Tibial nerve (tissue), 4 donors: Measurements from ENCODE around the gene DRP2. TPM values are rescaled to one million over a fixed set of nuclear protein-coding genes. Genes with fewer than 3 reads are reported as not detected.
A peak's percentile ranks its signal among the peaks of the same experiment; 100 is the strongest.
"Not testable (repeated sequence)": the region's sequence is repeated elsewhere in the genome, so short reads cannot be mapped to it uniquely, and the experiment has no call there.

Experiments
- DNase-seq, 2 donors: peaks; one replicate each; pipeline ENCODE4 v3.0.0-alpha.2; 2019; ENCODE audit warnings: low spot score in 2 of 2
- H3K27ac ChIP-seq, 4 donors: fragments of 200-600 bp; sonication (generic) in 3 of 4; one replicate each; pipeline ENCODE4 v1.5.1; 2017 to 2019; ENCODE audit warnings: mild to moderate bottlenecking in 1 of 4
- H3K27me3 ChIP-seq, 2 donors: fragments of 200-600 bp; sonication (generic) in 1 of 2; one replicate each; pipeline versions ENCODE4 v1.5.1 to v1.6.0; 2017 to 2019
- H3K36me3 ChIP-seq, 3 donors: fragments of 200-600 bp; sonication (generic); one replicate each; pipeline ENCODE4 v1.5.1; 2018 to 2019
- H3K4me1 ChIP-seq, 4 donors: fragments of 200-600 bp; sonication (generic) in 3 of 4; one replicate each; pipeline ENCODE4 v1.5.1; 2017 to 2019
- H3K4me3 ChIP-seq, 4 donors: fragments of 200-600 bp; sonication (generic) in 3 of 4; one replicate each; pipeline ENCODE4 v1.5.1; 2017 to 2019; ENCODE audit warnings: mild to moderate bottlenecking in 1 of 4, moderate library complexity in 1 of 4
- H3K9me3 ChIP-seq, 4 donors: fragments of 200-600 bp; sonication (generic) in 3 of 4; one replicate each; pipeline ENCODE4 v1.5.1; 2017 to 2019
- EP300 ChIP-seq, 2 donors: sonication (generic); formaldehyde crosslinking; IDR thresholded peaks; one replicate each; pipeline ENCODE4 v1.6.1; 2017; ENCODE audit warnings: antibody characterized with exemption in 2 of 2, mild to moderate bottlenecking in 1 of 2
- POLR2A ChIP-seq, 2 donors: fragments of 450-650 bp; IDR thresholded peaks; one replicate each; pipeline ENCODE4 v1.6.1; 2017; ENCODE audit warnings: antibody characterized with exemption in 2 of 2, mild to moderate bottlenecking in 2 of 2, moderate library complexity in 2 of 2
- WGBS, 2 donors: methylation state at CpG; one replicate each; pipeline ENCODE4 v1.1.5; 2018; 5-methylcytosine and 5-hydroxymethylcytosine counted together
- small RNA-seq: library from RNA; depleted of rRNA; stranded (forward); fragments of <200 nt; gene quantifications from one replicate; pipeline ENCODE3, GENCODE V24; 2016
- total RNA-seq, 4 donors: library from RNA; depleted of rRNA; stranded (reverse); fragments of >200 nt; gene quantifications; one replicate each; pipeline ENCODE4 v1.1.0, GENCODE V29; 2016
- TF ChIP-seq, protein P1 (sequence below), 5 experiments: fragments of 200-600 bp in 3 of 5; fragments of 450-650 bp in 2 of 5; sonication (generic) in 3 of 5; IDR thresholded peaks; one replicate each; pipeline ENCODE4 v1.5.1; 2016 to 2019; ENCODE audit warnings: antibody characterized with exemption in 5 of 5, mild to moderate bottlenecking in 3 of 5, moderate library complexity in 2 of 5

The DRP2 gene
- total RNA-seq, 4 donors from 2014 or later = 94.5 to 207 (median 183) TPM

DNA sequence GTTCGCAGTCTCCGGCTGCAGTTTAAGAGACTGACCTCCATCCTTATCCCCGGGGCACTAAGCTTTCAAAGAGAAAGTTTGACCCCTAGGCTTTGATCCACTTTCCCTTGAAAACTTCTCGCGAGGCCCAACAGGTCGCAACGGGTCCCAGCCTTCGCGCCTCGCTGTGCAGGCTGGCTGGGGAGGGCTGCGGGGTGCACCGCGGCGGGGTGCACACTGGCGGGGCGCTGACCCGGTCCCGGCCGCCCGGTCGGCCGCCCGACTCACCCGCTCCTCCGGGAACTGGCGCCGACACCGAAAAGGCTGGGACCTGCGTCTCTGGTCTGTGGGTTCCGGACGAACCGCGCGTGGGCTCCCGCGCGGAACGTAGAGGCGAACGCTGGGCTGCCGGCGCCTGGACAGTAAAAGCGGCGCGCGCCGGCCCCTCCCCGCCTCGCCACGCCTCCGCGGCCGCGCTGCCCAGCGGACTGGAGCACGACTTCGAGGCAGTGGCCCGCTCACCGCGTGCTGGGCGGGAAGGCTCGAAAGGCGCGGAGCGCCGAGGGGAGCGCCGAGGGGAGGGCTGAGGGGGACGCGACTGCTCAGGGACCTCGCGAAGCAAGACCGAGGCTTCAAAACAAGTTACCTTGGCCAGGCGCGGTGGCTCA, 71.5 kb downstream of the DRP2 start, which contains the start of gene TAF7L:
Gene TAF7L (minus strand): TSS at position 378 of the 647 bp plus-strand sequence. CDS start 3,791 bp downstream, outside the sequence.
- Histone ChIP-seq H3K27me3 (peaks cover 0 to 26% of the 10 kb centered on the region in 2 donors), H3K9me3 (no peaks in the 10 kb centered on the region), H3K4me1 (no peaks in the 10 kb centered on the region), H3K36me3 (no peaks in the 10 kb centered on the region), H3K4me3 (peak within 1 kb of the TSS in 2 of 4 donors; percentile 15 to 41), H3K27ac (no peak within 1 kb of the TSS)
- WGBS, 2 donors = 58 to 64% methylated on average over 9 to 66 of the region's 75 CpGs
- no peak for DNase-seq
- TF ChIP-seq, protein P1, sequence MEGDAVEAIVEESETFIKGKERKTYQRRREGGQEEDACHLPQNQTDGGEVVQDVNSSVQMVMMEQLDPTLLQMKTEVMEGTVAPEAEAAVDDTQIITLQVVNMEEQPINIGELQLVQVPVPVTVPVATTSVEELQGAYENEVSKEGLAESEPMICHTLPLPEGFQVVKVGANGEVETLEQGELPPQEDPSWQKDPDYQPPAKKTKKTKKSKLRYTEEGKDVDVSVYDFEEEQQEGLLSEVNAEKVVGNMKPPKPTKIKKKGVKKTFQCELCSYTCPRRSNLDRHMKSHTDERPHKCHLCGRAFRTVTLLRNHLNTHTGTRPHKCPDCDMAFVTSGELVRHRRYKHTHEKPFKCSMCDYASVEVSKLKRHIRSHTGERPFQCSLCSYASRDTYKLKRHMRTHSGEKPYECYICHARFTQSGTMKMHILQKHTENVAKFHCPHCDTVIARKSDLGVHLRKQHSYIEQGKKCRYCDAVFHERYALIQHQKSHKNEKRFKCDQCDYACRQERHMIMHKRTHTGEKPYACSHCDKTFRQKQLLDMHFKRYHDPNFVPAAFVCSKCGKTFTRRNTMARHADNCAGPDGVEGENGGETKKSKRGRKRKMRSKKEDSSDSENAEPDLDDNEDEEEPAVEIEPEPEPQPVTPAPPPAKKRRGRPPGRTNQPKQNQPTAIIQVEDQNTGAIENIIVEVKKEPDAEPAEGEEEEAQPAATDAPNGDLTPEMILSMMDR (IDR thresholded peaks at IDR 0.05) = no peak
- TF ChIP-seq EP300 (IDR thresholded peaks at IDR 0.05) (no peak), POLR2A (IDR thresholded peaks at IDR 0.05) (no peak)

DNA sequence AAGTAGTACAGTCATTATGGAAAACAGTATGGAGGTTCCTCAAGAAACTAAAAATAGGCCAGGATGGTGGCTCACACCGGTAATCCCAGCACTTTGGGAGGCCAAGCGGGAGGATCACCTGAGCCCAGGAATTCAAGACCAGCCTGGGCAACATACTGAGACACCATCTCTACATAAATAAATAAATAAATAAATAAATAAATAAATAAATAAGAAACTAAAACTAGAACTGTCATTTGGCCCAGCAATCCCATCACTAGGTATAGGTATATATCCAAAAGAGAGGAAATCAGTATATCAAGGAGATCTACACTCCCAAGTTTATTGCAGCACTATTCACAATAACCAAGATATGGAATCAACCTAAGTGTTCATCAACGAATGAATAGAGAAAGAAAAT, 76.0 kb downstream of the DRP2 start:
- H3K9me3 ChIP-seq, H3K27ac ChIP-seq, H3K36me3 ChIP-seq, DNase-seq, H3K27me3 ChIP-seq, H3K4me3 ChIP-seq, H3K4me1 ChIP-seq: not testable (repeated sequence)
- 93 to 95% methylated on average over 3 of the region's 3 CpGs for WGBS, 2 donors

DNA sequence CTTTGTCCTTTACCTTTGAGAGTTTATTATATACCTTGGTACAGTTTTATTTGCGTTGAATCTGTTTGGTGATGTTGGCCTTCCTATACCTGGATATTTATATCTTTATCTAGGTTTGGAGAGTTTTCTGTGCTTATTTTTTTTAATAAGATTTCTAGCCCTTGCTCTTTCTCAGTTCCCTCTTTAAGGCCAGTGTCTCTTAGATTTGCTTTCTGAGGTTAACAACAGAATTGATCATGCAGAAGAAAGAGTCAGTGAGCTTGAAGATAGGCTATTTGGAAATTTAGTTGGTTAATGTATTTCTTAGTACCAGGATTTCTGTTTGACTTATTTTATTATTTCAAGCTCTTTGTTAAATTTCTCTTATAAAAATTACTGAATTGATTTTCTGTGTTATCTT, 84.2 kb downstream of the DRP2 start:
- Histone ChIP-seq H3K36me3 (no peaks in the 10 kb centered on the region), H3K4me3 (no peak overlapping the region), H3K9me3 (no peaks in the 10 kb centered on the region), H3K27me3 (no peaks in the 10 kb centered on the region), H3K27ac (no peak overlapping the region), H3K4me1 (no peaks in the 10 kb centered on the region)
- TF ChIP-seq POLR2A (IDR thresholded peaks at IDR 0.05) (no peak), EP300 (IDR thresholded peaks at IDR 0.05) (no peak)
- TF ChIP-seq, protein P1 (IDR thresholded peaks at IDR 0.05) = no peak
- no peak for DNase-seq
- WGBS, 2 donors = 78 to 86% methylated on average over 1 of the region's 1 CpG

Small RNA genes lying within 50 kb of the gene (small RNA-seq; reads per million reads assigned to genes)
- not detected for gene Z70280.1

Other genes starting within 250 kb of the DRP2 start
- gene TRMT2B, start 167.7 kb upstream of the DRP2 start, total RNA-seq = 10 to 100 TPM; 14.3 to 19.0 (median 18.6) TPM
- gene TMEM35A, start 140.9 kb upstream of the DRP2 start, total RNA-seq = 1 to 10 TPM in 2 of 4 donors, under 1 TPM in 2; 0.30 to 2.7 (median 0.85) TPM
- 1 to 10 TPM; 2.1 to 5.2 (median 2.8) TPM for gene CENPI, start 121.6 kb upstream of the DRP2 start, total RNA-seq
- gene TAF7L, start 71.5 kb downstream of the DRP2 start, total RNA-seq = under 1 TPM in 2 of 4 donors, not detected in 2; 0.21 to 0.90 TPM
- 1 to 10 TPM; 2.6 to 7.5 (median 5.4) TPM for gene TIMM8A, start 129.0 kb downstream of the DRP2 start, total RNA-seq
- 10 to 100 TPM in 1 of 4 donors, 1 to 10 TPM in 3; 2.5 to 19.7 (median 4.9) TPM for gene BTK, start 166.4 kb downstream of the DRP2 start, total RNA-seq
- 1,000 to 10,000 TPM in 3 of 4 donors, 100 to 1,000 TPM in 1; 493 to 1,912 (median 1,279) TPM for gene RPL36A, start 171.2 kb downstream of the DRP2 start, total RNA-seq
- gene GLA, start 188.1 kb downstream of the DRP2 start, total RNA-seq = 10 to 100 TPM; 18.1 to 20.1 (median 19.2) TPM
- 10 to 100 TPM; 31.2 to 46.0 (median 40.1) TPM for gene HNRNPH2, start 188.4 kb downstream of the DRP2 start, total RNA-seq